ENCODE data around the gene DDX1.

The DDX1 gene

GRCh38 chr2:15561574-15562344 is 29.9 kb upstream of the DDX1 start:
- TF ChIP-seq SIN3A (IDR thresholded peaks at IDR 0.05; ENCODE audit: borderline replicate concordance, insufficient read depth, low read length) (no peak), FOXP2 (optimal IDR thresholded peaks at IDR 0.05; ENCODE audit: borderline replicate concordance, extremely low read depth, extremely low read length, insufficient read depth) (no peak), POLR2AphosphoS5 (IDR thresholded peaks at IDR 0.05; ENCODE audit: low read depth, low read length) (no peak), TAF1 (IDR thresholded peaks at IDR 0.05; ENCODE audit: borderline replicate concordance, insufficient read depth, low read length) (no peak), REST (IDR thresholded peaks at IDR 0.05; ENCODE audit: insufficient read depth in 1 of 2, low read depth in 2 of 2, low read length in 2 of 2) (no peak)

GRCh38 chr2:15562354-15563031 is 29.2 kb upstream of the DDX1 start:
- no peak for TF ChIP-seq TAF1 (IDR thresholded peaks at IDR 0.05; ENCODE audit: borderline replicate concordance, insufficient read depth, low read length)
- no peak for TF ChIP-seq REST (IDR thresholded peaks at IDR 0.05; ENCODE audit: insufficient read depth in 1 of 2, low read depth in 2 of 2, low read length in 2 of 2)
- TF ChIP-seq SIN3A (IDR thresholded peaks at IDR 0.05; ENCODE audit: borderline replicate concordance, insufficient read depth, low read length), result no peak
- no peak for TF ChIP-seq POLR2AphosphoS5 (IDR thresholded peaks at IDR 0.05; ENCODE audit: low read depth, low read length)
- no peak for TF ChIP-seq FOXP2 (optimal IDR thresholded peaks at IDR 0.05; ENCODE audit: borderline replicate concordance, extremely low read depth, extremely low read length, insufficient read depth)

DNA sequence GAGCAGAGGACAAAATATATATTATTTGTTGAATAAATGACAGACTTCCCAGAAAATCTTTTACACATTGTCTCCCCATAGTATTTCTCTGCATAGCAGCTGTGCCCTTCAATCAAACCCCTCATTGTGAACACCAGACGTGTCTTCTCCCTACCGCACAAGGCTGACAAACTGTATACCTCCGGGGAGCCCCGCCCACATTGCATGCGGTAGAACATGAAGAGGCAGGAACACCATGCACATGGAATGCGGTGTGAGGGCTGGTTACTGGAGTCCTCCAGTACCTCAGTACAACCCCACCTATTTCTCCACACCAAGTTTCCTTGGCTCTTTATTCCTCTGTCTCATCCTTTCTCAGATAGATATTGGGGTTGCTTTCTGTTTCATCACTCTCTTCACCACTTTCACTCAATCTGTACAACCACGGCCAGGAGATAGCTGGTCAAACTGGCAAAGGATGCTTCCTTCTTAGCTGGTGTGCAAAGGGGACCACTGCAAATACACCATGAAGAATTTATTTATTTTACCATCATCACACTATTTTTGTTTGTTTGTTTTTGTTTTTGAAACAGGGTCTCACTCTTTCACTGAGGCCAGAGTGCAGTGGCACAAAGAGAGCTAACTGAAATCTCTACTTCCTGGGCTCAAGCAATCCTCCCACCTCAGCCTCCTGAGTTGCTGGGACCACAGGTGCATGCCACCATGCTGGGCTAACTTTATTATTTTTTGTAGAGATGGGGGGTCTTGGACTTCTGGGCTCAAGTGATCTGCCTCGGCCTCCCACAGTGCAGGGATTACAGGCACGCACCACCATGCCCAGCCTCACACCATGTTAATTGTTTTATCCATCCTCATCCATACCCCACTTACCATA is 28.2 kb upstream of the DDX1 start:
- no peak for TF ChIP-seq SIN3A (IDR thresholded peaks at IDR 0.05; ENCODE audit: borderline replicate concordance, insufficient read depth, low read length)
- no peak for TF ChIP-seq FOXP2 (optimal IDR thresholded peaks at IDR 0.05; ENCODE audit: borderline replicate concordance, extremely low read depth, extremely low read length, insufficient read depth)
- no peak for TF ChIP-seq REST (IDR thresholded peaks at IDR 0.05; ENCODE audit: insufficient read depth in 1 of 2, low read depth in 2 of 2, low read length in 2 of 2)

DNA sequence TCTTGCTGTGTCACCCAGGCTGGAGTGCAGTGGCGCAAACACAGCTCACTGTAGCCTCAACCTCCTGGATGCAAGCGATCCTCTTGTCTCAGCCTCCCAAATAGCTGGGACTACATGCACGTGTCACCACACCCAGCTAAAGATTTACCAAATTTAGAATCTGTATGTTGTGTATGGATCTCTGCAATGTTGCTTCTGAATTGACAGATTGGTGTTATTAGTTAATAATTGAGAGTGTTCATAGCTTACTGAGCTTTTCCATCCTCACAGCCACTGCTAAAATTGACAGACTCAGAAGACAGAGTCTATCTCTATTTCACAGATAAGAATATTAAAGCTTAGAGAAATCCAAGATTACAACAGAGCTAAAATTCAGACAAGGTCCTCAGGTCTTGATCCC is 26.3 kb upstream of the DDX1 start:
- TF ChIP-seq FOXP2 (optimal IDR thresholded peaks at IDR 0.05; ENCODE audit: borderline replicate concordance, extremely low read depth, extremely low read length, insufficient read depth) (no peak), TAF1 (IDR thresholded peaks at IDR 0.05; ENCODE audit: borderline replicate concordance, insufficient read depth, low read length) (no peak), SIN3A (IDR thresholded peaks at IDR 0.05; ENCODE audit: borderline replicate concordance, insufficient read depth, low read length) (no peak), REST (IDR thresholded peaks at IDR 0.05; ENCODE audit: insufficient read depth in 1 of 2, low read depth in 2 of 2, low read length in 2 of 2) (no peak), POLR2AphosphoS5 (IDR thresholded peaks at IDR 0.05; ENCODE audit: low read depth, low read length) (no peak)

Measured in PFSK-1 (cell line).